BJ (cell line): ENCODE data around the gene MYL11. TPM values are rescaled to one million over a fixed set of nuclear protein-coding genes. Genes with fewer than 3 reads are reported as not detected.

Experiments used
- CTCF ChIA-PET: fragments of 350-600 bp; formaldehyde crosslinking; extraction: SDS; loops from one replicate; lab custom pipeline; 2021; ENCODE audit warnings: antibody characterized with exemption, inconsistent platforms; lab: Yijun Ruan, JAX
- POLR2A ChIA-PET: fragments of 300-600 bp; sonication (Branson Sonifier 250); formaldehyde crosslinking; extraction: SDS; loops from one replicate; lab custom pipeline; 2021; ENCODE audit warnings: antibody characterized with exemption; lab: Charles Lee
- DNase-seq: peaks from one replicate; pipeline ENCODE4 v3.0.0-alpha.2; 2011; ENCODE audit warnings: low read depth
- H3K27me3 ChIP-seq: 2 replicates; pipeline ENCODE4 v1.6.0; 2011; ENCODE audit warnings: low read length; ENCODE audit not compliant: control insufficient read depth, insufficient read depth
- H3K36me3 ChIP-seq: 2 replicates; pipeline ENCODE4 v1.5.1; 2011; ENCODE audit warnings: low read length; ENCODE audit not compliant: control insufficient read depth, insufficient read depth
- H3K4me3 ChIP-seq: 2 replicates; pipeline ENCODE4 v1.5.1; 2011; ENCODE audit warnings: low read depth, mild to moderate bottlenecking, control low read depth, low read length
- polyA plus RNA-seq: library from polyadenylated mRNA; depleted of rRNA; stranded (reverse); fragments of >200 nt; gene quantifications from 2 replicates; pipeline ENCODE4 v1.2.3, GENCODE V29; 2011
- TF ChIP-seq, protein P1 (sequence below): IDR thresholded peaks from 2 replicates; pipeline ENCODE4 v1.5.1; 2011; ENCODE audit warnings: low read depth, mild to moderate bottlenecking, control low read depth, inconsistent platforms, low read length, moderate library complexity; ENCODE audit not compliant: insufficient read depth

Gene MYL11
- polyA plus RNA-seq, 1 experiment, result 0.69 TPM

DNA sequence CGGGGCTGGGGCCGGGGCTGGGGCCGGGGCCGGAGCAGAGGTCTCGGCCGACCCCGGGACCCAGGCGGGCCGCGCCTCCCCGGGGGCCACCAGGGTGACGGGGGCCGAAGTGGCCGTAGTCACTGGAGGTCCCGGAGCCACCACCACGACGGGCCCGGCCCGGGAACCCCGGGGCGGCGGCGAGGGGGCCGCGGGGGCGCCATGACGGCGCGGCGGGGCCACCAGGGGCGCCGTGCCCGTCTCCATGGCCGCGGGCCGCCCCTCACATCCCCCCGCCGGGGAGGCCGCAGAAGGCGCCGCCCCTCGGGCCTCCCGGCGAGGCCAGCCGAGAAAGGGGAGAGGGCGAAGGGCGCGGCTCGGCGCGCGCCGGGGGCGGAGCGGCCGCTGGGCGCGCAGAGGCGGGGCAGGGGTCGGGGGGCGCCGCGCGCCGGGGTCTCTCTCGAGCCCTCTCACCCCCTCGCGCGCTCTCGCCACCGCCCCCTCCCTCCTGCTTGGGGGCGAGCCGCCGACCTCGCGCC lies 4.6 kb upstream of the MYL11 start:
- H3K36me3 ChIP-seq, result peaks cover 5% of the 10 kb centered on the region; the same call in 1 of the 2 replicates
- ChIA-PET CTCF (interaction anchor here (1.1 to 1.2 kb wide), 2 partner anchors 25 to 34 kb away, joined by 3 read pairs; partner anchors contain the start of gene ZNF48), POLR2A (interaction anchor here (0.5 to 1.1 kb wide), 2 partner anchors 14 to 239 kb away, joined by 3 to 7 read pairs; no protein-coding TSS in a partner anchor)
- H3K27me3 ChIP-seq, result no peaks in the 10 kb centered on the region
- H3K4me3 ChIP-seq, result peak overlapping the region; percentile 85
- no peak for DNase-seq
- TF ChIP-seq, protein P1, sequence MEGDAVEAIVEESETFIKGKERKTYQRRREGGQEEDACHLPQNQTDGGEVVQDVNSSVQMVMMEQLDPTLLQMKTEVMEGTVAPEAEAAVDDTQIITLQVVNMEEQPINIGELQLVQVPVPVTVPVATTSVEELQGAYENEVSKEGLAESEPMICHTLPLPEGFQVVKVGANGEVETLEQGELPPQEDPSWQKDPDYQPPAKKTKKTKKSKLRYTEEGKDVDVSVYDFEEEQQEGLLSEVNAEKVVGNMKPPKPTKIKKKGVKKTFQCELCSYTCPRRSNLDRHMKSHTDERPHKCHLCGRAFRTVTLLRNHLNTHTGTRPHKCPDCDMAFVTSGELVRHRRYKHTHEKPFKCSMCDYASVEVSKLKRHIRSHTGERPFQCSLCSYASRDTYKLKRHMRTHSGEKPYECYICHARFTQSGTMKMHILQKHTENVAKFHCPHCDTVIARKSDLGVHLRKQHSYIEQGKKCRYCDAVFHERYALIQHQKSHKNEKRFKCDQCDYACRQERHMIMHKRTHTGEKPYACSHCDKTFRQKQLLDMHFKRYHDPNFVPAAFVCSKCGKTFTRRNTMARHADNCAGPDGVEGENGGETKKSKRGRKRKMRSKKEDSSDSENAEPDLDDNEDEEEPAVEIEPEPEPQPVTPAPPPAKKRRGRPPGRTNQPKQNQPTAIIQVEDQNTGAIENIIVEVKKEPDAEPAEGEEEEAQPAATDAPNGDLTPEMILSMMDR, result no peak

DNA sequence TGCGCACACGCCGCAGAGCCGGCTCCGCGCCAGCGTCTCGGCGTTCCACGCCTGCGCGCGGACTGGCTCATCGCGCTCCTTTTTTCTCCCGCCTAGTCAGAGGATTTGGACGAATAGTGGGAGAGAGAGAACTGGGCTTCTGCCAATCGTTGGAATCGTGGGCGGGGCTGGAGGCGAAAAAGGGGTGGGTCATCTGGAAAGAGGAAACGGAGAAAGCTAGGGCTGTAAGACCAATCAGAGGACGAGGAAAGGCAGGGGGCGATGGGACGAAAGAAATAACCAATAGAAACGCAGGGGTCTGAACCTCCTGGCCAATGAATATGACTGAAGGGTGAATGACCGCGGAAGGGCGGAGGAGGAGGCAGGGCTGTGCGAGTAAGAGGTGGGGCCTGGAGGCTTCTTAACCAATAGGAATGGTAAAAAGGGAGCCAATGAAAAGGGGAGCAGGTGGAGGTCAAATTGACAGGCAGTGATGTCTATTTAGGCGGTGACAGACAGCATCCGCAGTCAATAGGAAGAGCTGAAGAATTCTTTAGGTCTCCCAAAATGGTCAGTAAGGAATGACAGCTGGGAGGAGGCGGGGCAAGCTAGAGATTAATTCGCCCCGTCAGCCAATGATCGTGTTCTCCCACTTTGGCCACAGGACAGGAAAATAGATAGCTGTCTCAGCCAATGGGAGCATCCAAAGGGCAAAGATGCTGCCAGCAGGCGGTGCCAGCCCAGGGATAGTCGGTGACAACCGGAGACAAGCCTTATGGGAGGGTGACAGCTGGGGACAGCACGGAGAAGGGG lies 4.0 kb upstream of the MYL11 start, which contains the start of gene TBC1D10B:
Gene TBC1D10B (minus strand): TSS at position 39 of the 792 bp plus-strand sequence. CDS start 311 bp downstream, outside the sequence.
- ChIA-PET CTCF (interaction anchor here (0.7 to 1.1 kb wide), 4 partner anchors 9 to 260 kb away, joined by 3 to 4 read pairs (median 3); no protein-coding TSS in a partner anchor), POLR2A (interaction anchor here (0.5 to 1.0 kb wide), 3 partner anchors 15 to 238 kb away, joined by 4 to 7 read pairs (median 7); partner anchors contain the start of gene CD2BP2)
- H3K36me3 ChIP-seq, result no peaks in the 10 kb centered on the region; the same call in 1 of the 2 replicates
- no peaks in the 10 kb centered on the region for H3K27me3 ChIP-seq
- TF ChIP-seq, protein P1, result peak; percentile 43
- peak; percentile 100 for DNase-seq
- peak within 1 kb of the TSS; percentile 85 for H3K4me3 ChIP-seq

DNA sequence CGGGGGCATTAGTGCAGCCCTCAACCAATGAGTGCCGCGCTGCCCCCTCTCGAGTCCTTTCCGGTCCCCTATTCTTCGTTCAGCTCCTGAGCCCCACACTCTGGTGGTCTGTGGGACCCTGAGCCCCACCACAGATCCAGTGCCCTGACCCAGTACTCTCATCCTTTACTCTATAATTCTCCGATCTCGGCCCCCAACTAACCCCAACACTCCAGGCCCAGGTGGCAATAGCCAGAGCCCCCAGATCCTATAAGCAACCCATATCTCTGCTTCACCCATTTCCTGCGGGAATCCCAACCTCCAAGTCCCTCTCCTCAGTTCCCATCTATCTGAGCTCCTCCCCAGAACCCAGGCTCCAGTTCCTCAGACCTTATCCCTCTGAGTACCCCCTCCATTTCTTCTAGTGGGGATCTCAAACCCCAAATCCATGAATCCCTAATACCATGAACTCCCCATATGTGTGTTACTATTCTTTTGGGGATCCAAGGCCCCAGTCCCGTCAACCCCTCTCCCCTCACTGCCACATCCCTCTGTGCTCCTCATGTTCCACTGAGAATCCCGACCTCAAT lies 3.3 kb upstream of the MYL11 start:
- Histone ChIP-seq H3K36me3 (no peaks in the 10 kb centered on the region), H3K27me3 (no peaks in the 10 kb centered on the region), H3K4me3 (peak overlapping the region; percentile 47)
- POLR2A ChIA-PET, result interaction anchor here (1.0 kb wide), 2 partner anchors 16 to 21 kb away, joined by 4 to 7 read pairs; partner anchors contain the start of gene CD2BP2
- DNase-seq, result no peak
- TF ChIP-seq, protein P1, result no peak
- CTCF ChIA-PET, result interaction anchor here (0.7 to 1.1 kb wide), 3 partner anchors 10 to 259 kb away, joined by 3 to 4 read pairs (median 3); no protein-coding TSS in a partner anchor

DNA sequence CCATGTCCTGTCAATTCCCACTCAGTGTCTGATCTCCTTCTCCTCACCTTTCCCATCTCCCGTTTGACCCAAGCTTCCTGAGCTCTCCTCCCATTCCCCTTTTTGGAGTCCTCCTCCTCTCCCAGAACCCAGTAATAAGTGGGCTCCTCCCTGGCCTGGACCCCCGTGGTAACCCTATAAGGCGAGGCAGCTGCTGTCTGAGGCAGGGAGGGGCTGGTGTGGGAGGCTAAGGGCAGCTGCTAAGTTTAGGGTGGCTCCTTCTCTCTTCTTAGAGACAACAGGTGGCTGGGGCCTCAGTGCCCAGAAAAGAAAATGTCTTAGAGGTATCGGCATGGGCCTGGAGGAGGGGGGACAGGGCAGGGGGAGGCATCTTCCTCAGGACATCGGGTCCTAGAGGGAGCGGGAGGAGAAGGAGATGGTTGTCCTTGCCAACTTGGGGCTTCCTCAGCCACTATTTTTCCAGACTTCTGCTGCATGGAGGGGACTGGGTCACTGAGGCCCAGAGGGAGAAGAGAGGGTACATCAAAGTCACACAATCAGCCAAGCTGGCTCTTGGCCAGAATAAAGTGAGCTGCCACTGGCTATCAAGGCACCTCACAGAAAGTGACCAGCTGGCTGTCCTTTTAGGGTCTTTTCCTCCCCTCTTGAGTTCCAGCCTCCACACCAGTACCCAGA lies 2.4 kb upstream of the MYL11 start:
- Histone ChIP-seq H3K4me3 (no peak overlapping the region), H3K36me3 (no peaks in the 10 kb centered on the region), H3K27me3 (no peaks in the 10 kb centered on the region)
- DNase-seq, result no peak
- ChIA-PET CTCF (interaction anchor here (0.6 kb wide), 1 partner anchor 13 kb away, joined by 3 read pairs; no protein-coding TSS in a partner anchor), POLR2A (no interaction called here)
- TF ChIP-seq, protein P1, result no peak
